ENCODE results near the gene ZBTB17. TPM values are rescaled to one million over a fixed set of nuclear protein-coding genes. Genes with fewer than 3 reads are reported as not detected.

The ZBTB17 gene
- total and polyA plus RNA-seq, 9 of the 15 experiments (the other 6 are each of a cell fraction or from before 2014, with no cell fraction given) = 1.1 to 53.4 (median 29.6) TPM

- TF ChIP-seq ZNF398 (CRISPR knock-in tag; IDR thresholded peaks at IDR 0.05) (no peak), KDM1A (IDR thresholded peaks at IDR 0.05) (no peak), ZNF592 (IDR thresholded peaks at IDR 0.05) (no peak), EWSR1 (IDR thresholded peaks at IDR 0.05; ENCODE audit: borderline replicate concordance, low read depth, partially characterized antibody) (no peak), MBD1 (CRISPR knock-in tag; IDR thresholded peaks at IDR 0.05) (no peak), ZBTB12 (CRISPR knock-in tag; IDR thresholded peaks at IDR 0.05) (no peak), SP2 (IDR thresholded peaks at IDR 0.05; ENCODE audit: extremely low read depth, low read depth, low read length, poor library complexity, severe bottlenecking) (no peak), CLOCK (CRISPR knock-in tag; IDR thresholded peaks at IDR 0.05; ENCODE audit: borderline replicate concordance) (no peak), ZNF146 (CRISPR knock-in tag; IDR thresholded peaks at IDR 0.05; ENCODE audit: unreplicated experiment) (no peak), PREB (CRISPR knock-in tag; IDR thresholded peaks at IDR 0.05) (no peak), STAG1 (CRISPR knock-in tag; IDR thresholded peaks at IDR 0.05; ENCODE audit: borderline replicate concordance) (peak; percentile 94)
Measured at GRCh38 chr1:15994590-15995351, 18.9 kb upstream of the ZBTB17 start (continued).

Measured in K562 (cell line).